ENCODE results near the gene USPL1. TPM values are rescaled to one million over a fixed set of nuclear protein-coding genes. Genes with fewer than 3 reads are reported as not detected.

The USPL1 gene
- total RNA-seq, 1 experiment from 2014 or later, result 6.0 TPM

- no peak overlapping the region for H2AFZ ChIP-seq (ENCODE audit: low read length)
- BruUV-seq (replicated peaks), result no TSS peak
- H3K9ac ChIP-seq (ENCODE audit: low read length), result no peak overlapping the region
- DNase-seq (no peak), ATAC-seq (no peak)
- ChIA-PET POLR2A (ENCODE audit: unreplicated experiment) (no interaction called here), CTCF (no interaction called here)
- H3F3A ChIP-seq (ENCODE audit: low read length, unreplicated experiment), result no peaks in the 10 kb centered on the region
- peaks cover 22% of the 10 kb centered on the region for H3K4me1 ChIP-seq (ENCODE audit: insufficient read depth, low read length)
- no peaks in the 10 kb centered on the region for H3K9me3 ChIP-seq (ENCODE audit: low read length)
- no peaks in the 10 kb centered on the region for H3K79me2 ChIP-seq (ENCODE audit: low read length)
- intact Hi-C loops (cut with micrococcal nuclease), result loop anchor here (1.0 to 10.0 kb wide), 5 partner anchors 47 to 436 kb away; partner anchors contain the start of genes UBE2L5 and USPL1
- no peaks in the 10 kb centered on the region for H3K27me3 ChIP-seq (ENCODE audit: low read length)
- H3K36me3 ChIP-seq (ENCODE audit: low read depth, low read length), result no peaks in the 10 kb centered on the region
- no peak overlapping the region for H3K27ac ChIP-seq (ENCODE audit: low read length)
- H3K9me2 ChIP-seq (replicated peaks; ENCODE audit: low read length), result no peaks in the 10 kb centered on the region
- no peak overlapping the region for H3K4me3 ChIP-seq (ENCODE audit: low read length)
- TF ChIP-seq, protein P1, sequence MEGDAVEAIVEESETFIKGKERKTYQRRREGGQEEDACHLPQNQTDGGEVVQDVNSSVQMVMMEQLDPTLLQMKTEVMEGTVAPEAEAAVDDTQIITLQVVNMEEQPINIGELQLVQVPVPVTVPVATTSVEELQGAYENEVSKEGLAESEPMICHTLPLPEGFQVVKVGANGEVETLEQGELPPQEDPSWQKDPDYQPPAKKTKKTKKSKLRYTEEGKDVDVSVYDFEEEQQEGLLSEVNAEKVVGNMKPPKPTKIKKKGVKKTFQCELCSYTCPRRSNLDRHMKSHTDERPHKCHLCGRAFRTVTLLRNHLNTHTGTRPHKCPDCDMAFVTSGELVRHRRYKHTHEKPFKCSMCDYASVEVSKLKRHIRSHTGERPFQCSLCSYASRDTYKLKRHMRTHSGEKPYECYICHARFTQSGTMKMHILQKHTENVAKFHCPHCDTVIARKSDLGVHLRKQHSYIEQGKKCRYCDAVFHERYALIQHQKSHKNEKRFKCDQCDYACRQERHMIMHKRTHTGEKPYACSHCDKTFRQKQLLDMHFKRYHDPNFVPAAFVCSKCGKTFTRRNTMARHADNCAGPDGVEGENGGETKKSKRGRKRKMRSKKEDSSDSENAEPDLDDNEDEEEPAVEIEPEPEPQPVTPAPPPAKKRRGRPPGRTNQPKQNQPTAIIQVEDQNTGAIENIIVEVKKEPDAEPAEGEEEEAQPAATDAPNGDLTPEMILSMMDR (conservative IDR thresholded peaks at IDR 0.05; ENCODE audit: low read depth, low read length), result no peak
- no peak for TF ChIP-seq EZH2 (IDR thresholded peaks at IDR 0.05; ENCODE audit: low read length, unreplicated experiment)
- no peak for TF ChIP-seq EZH2phosphoT487 (IDR thresholded peaks at IDR 0.05; ENCODE audit: borderline replicate concordance, low read length)
- H4K20me1 ChIP-seq (ENCODE audit: low read length), result no peaks in the 10 kb centered on the region
- H3K4me2 ChIP-seq (ENCODE audit: low read length), result peak overlapping the region; percentile 1; the same call in 1 of the 2 replicates
Observed at GRCh38 chr13:30570691-30571090, 47.0 kb upstream of the USPL1 start.

DNA sequence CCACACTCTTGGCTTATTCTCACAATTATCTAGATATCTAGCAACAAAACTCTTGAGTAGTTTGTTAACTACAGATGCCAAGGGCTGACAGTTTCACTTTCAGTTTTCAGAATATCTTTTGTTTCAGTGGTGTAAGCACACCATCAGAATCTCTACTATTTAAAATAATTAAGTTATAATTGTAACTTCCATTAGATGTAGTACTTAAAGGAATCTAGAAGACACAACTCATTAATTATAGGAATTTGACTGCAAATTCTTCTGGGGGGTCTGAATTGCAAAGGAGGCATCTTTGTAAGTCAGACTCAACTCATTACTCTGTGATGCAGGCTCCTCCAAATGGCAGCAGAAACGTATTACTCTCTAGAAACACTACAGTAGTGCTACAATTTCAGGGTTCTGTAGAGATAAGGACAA, 44.9 kb upstream of the USPL1 start:
- Histone ChIP-seq H3K9me2 (replicated peaks; ENCODE audit: low read length) (no peaks in the 10 kb centered on the region), H3K9me3 (ENCODE audit: low read length) (no peaks in the 10 kb centered on the region), H3F3A (ENCODE audit: low read length, unreplicated experiment) (no peaks in the 10 kb centered on the region), H3K9ac (ENCODE audit: low read length) (peak overlapping the region; percentile 38), H3K27me3 (ENCODE audit: low read length) (no peaks in the 10 kb centered on the region), H4K20me1 (ENCODE audit: low read length) (no peaks in the 10 kb centered on the region; the same call in 1 of the 2 replicates), H3K79me2 (ENCODE audit: low read length) (no peaks in the 10 kb centered on the region), H3K4me3 (ENCODE audit: low read length) (peak overlapping the region; percentile 69), H3K4me2 (ENCODE audit: low read length) (peak overlapping the region; percentile 86), H3K36me3 (ENCODE audit: low read depth, low read length) (no peaks in the 10 kb centered on the region), H3K4me1 (ENCODE audit: insufficient read depth, low read length) (peaks cover 34% of the 10 kb centered on the region), H2AFZ (ENCODE audit: low read length) (peak overlapping the region; percentile 88), H3K27ac (ENCODE audit: low read length) (no peak overlapping the region)
- TF ChIP-seq, protein P1 (conservative IDR thresholded peaks at IDR 0.05; ENCODE audit: low read depth, low read length), result peak; percentile 47
- TF ChIP-seq EZH2phosphoT487 (IDR thresholded peaks at IDR 0.05; ENCODE audit: borderline replicate concordance, low read length), result no peak
- no TSS peak for BruUV-seq (replicated peaks)
- intact Hi-C loops (cut with micrococcal nuclease), result loop anchor here (5.0 to 10.0 kb wide), 4 partner anchors 44 to 438 kb away; partner anchors contain the start of genes UBE2L5 and USPL1
- ChIA-PET CTCF (no interaction called here), POLR2A (ENCODE audit: unreplicated experiment) (no interaction called here)
- peak; percentile 39 for DNase-seq
- ATAC-seq, result peak; percentile 46

DNA sequence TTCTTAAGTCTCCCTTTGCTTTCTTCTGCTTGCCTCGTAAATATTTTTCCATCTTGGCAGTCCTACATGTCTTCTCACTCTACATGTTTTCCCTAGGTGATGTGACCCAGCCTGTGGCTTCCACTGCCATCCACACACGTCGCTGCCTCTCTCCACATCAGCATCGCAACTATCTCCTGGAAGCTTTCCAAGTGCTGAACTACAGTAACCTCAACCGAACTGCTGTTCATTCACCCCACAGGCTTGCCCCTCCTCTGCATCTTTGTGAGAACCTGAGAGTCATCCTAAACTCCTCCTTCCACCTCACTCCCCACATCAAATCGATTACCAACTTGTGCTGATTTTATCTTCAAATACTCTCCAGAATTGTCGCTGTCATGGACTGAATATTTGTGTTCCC, 41.2 kb upstream of the USPL1 start:
- ATAC-seq, result no peak
- DNase-seq, result peak; percentile 27
- CTCF ChIA-PET, result no interaction called here

More for the DNA sequence above, 41.2 kb upstream of the USPL1 start:
- POLR2A ChIA-PET (ENCODE audit: unreplicated experiment), result no interaction called here
- Histone ChIP-seq H2AFZ (ENCODE audit: low read length) (no peak overlapping the region), H3K9me2 (replicated peaks; ENCODE audit: low read length) (no peaks in the 10 kb centered on the region), H3K9me3 (ENCODE audit: low read length) (no peaks in the 10 kb centered on the region), H4K20me1 (ENCODE audit: low read length) (no peaks in the 10 kb centered on the region; the same call in 1 of the 2 replicates), H3K27me3 (ENCODE audit: low read length) (no peaks in the 10 kb centered on the region), H3K4me3 (ENCODE audit: low read length) (no peak overlapping the region), H3F3A (ENCODE audit: low read length, unreplicated experiment) (no peaks in the 10 kb centered on the region), H3K27ac (ENCODE audit: low read length) (0 out of 2 replicates have a peak overlapping the region, but pooled peaks have one; percentile 45), H3K4me2 (ENCODE audit: low read length) (no peak overlapping the region), H3K79me2 (ENCODE audit: low read length) (no peaks in the 10 kb centered on the region), H3K36me3 (ENCODE audit: low read depth, low read length) (no peaks in the 10 kb centered on the region), H3K4me1 (ENCODE audit: insufficient read depth, low read length) (peaks cover 33% of the 10 kb centered on the region), H3K9ac (ENCODE audit: low read length) (no peak overlapping the region; the same call in 1 of the 2 replicates)
- intact Hi-C loops (cut with micrococcal nuclease), result loop anchor here (2.0 to 10.0 kb wide), 3 partner anchors 226 to 442 kb away; no protein-coding TSS in a partner anchor
- no TSS peak for BruUV-seq (replicated peaks)
- TF ChIP-seq EZH2 (IDR thresholded peaks at IDR 0.05; ENCODE audit: low read length, unreplicated experiment), result no peak
- TF ChIP-seq, protein P1 (conservative IDR thresholded peaks at IDR 0.05; ENCODE audit: low read depth, low read length), result no peak
- no peak for TF ChIP-seq EZH2phosphoT487 (IDR thresholded peaks at IDR 0.05; ENCODE audit: borderline replicate concordance, low read length)
